Neural cell (in vitro differentiated cells): ENCODE results near the gene LRBA. TPM values are rescaled to one million over a fixed set of nuclear protein-coding genes. Genes with fewer than 3 reads are reported as not detected.

Experiments
- H2AFZ ChIP-seq: fragments of 200-600, 300-800 bp; sonication (generic), shearing (Covaris generic); 2 replicates; pipeline ENCODE4 v1.6.0; 2014; ENCODE audit warnings: low read depth, mild to moderate bottlenecking, antibody characterized with exemption, low read length, moderate library complexity
- H3F3A ChIP-seq: fragments of 200-600 bp; shearing (Covaris generic); 2 replicates; pipeline ENCODE4 v1.6.1; 2016; ENCODE audit warnings: mild to moderate bottlenecking, moderate library complexity, mixed read lengths, antibody characterized with exemption, low read length; ENCODE audit not compliant: insufficient read depth, poor library complexity, severe bottlenecking
- H3K27ac ChIP-seq: fragments of 200-600, 300-800 bp; sonication (generic), shearing (Covaris generic); 2 replicates; pipeline ENCODE4 v1.5.1; 2014; ENCODE audit warnings: mild to moderate bottlenecking, low read length, moderate library complexity
- H3K27me3 ChIP-seq: fragments of 300-800, 200-600 bp; sonication (generic), shearing (Covaris generic); 2 replicates; pipeline ENCODE4 v1.6.0; 2014; ENCODE audit warnings: mild to moderate bottlenecking, low read depth, low read length, moderate library complexity; ENCODE audit not compliant: insufficient read depth
- H3K36me3 ChIP-seq: fragments of 300-800, 200-600 bp; sonication (generic), shearing (Covaris generic); 2 replicates; pipeline ENCODE4 v1.5.1; 2014; ENCODE audit warnings: mild to moderate bottlenecking, antibody characterized with exemption, low read length, moderate library complexity; ENCODE audit not compliant: insufficient read depth
- H3K4me2 ChIP-seq: fragments of 300-800, 200-600 bp; sonication (generic), shearing (Covaris generic); 2 replicates; pipeline ENCODE4 v1.6.0; 2014; ENCODE audit warnings: mild to moderate bottlenecking, low read length
- H3K4me3 ChIP-seq: fragments of 300-800, 200-600 bp; sonication (generic), shearing (Covaris generic); 2 replicates; pipeline ENCODE4 v1.5.1; 2014; ENCODE audit warnings: mild to moderate bottlenecking, low read length, moderate library complexity
- H3K79me2 ChIP-seq: fragments of 200-600 bp; shearing (Covaris generic); replicated peaks from 2 replicates; pipeline ENCODE4 v1.6.0; 2014; ENCODE audit warnings: mild to moderate bottlenecking, low read length, moderate library complexity; ENCODE audit not compliant: insufficient read depth
- H3K9ac ChIP-seq: fragments of 300-800, 200-600 bp; sonication (generic), shearing (Covaris generic); 2 replicates; pipeline ENCODE4 v1.6.1; 2016; ENCODE audit warnings: mild to moderate bottlenecking, low read length, mixed read lengths
- H3K9me2 ChIP-seq: fragments of 200-600 bp; shearing (Covaris generic); 2 replicates; pipeline ENCODE4 v1.6.1; 2016; ENCODE audit warnings: mild to moderate bottlenecking, low read length, mixed read lengths; ENCODE audit not compliant: insufficient read depth
- H3K9me3 ChIP-seq: fragments of 200-600, 300-800 bp; sonication (generic), shearing (Covaris generic); 2 replicates; pipeline ENCODE4 v1.6.1; 2016; ENCODE audit warnings: mild to moderate bottlenecking, mixed run types, low read length, moderate library complexity, mixed read lengths
- H4K20me1 ChIP-seq: fragments of 200-600 bp; shearing (Covaris generic); 2 replicates; pipeline ENCODE4 v1.6.1; 2016; ENCODE audit warnings: mild to moderate bottlenecking, mixed run types; ENCODE audit not compliant: insufficient read depth
- CTCF ChIP-seq: fragments of 450-650 bp; IDR thresholded peaks from 2 replicates; pipeline ENCODE4 v1.5.1; 2014; ENCODE audit warnings: antibody characterized with exemption, mild to moderate bottlenecking, moderate library complexity; ENCODE audit not compliant: poor library complexity, severe bottlenecking
- EP300 ChIP-seq: fragments of 450-650 bp; conservative IDR thresholded peaks from 2 replicates; pipeline ENCODE4 v1.6.1; 2014; ENCODE audit warnings: antibody characterized with exemption, mild to moderate bottlenecking, moderate library complexity; ENCODE audit not compliant: poor library complexity, severe bottlenecking
- EZH2 ChIP-seq: fragments of 200-600, 300-800 bp; shearing (Covaris generic), sonication (generic); IDR thresholded peaks from 2 replicates; pipeline ENCODE4 v1.6.1; 2014; ENCODE audit warnings: antibody characterized with exemption, low read length, borderline replicate concordance, mild to moderate bottlenecking; ENCODE audit not compliant: insufficient read depth, poor library complexity, severe bottlenecking
- MXI1 ChIP-seq: fragments of 450-650 bp; conservative IDR thresholded peaks from 2 replicates; pipeline ENCODE4 v1.6.1; 2014; ENCODE audit warnings: antibody characterized with exemption, mild to moderate bottlenecking; ENCODE audit not compliant: poor library complexity, severe bottlenecking
- POLR2AphosphoS5 ChIP-seq: IDR thresholded peaks from 2 replicates; pipeline ENCODE4 v1.6.1; 2012
- RAD21 ChIP-seq: fragments of 450-650 bp; conservative IDR thresholded peaks from 2 replicates; pipeline ENCODE4 v1.6.1; 2014; ENCODE audit warnings: antibody characterized with exemption, mild to moderate bottlenecking, moderate library complexity
- REST ChIP-seq: IDR thresholded peaks from 2 replicates; pipeline ENCODE4 v1.6.1; 2012; ENCODE audit warnings: borderline replicate concordance
- SMC3 ChIP-seq: fragments of 450-650 bp; conservative IDR thresholded peaks from 2 replicates; pipeline ENCODE4 v1.6.1; 2014; ENCODE audit warnings: antibody characterized with exemption, mild to moderate bottlenecking, moderate library complexity; ENCODE audit not compliant: poor library complexity
- TAF1 ChIP-seq: IDR thresholded peaks from 2 replicates; pipeline ENCODE4 v1.6.1; 2012; ENCODE audit warnings: low read depth
- polyA plus RNA-seq: library from polyadenylated mRNA; depleted of rRNA; stranded (reverse); fragments of >200 nt; gene quantifications from 2 replicates; pipeline ENCODE4 v1.2.3, GENCODE V29; 2014

The LRBA gene
- polyA plus RNA-seq, 1 donor from 2014 or later: 7.1 TPM

- no peaks in the 10 kb centered on the region for H3K9me3 ChIP-seq
- no peaks in the 10 kb centered on the region for H3K79me2 ChIP-seq
- no peaks in the 10 kb centered on the region for H3K27me3 ChIP-seq
- no peaks in the 10 kb centered on the region for H3F3A ChIP-seq
- no peaks in the 10 kb centered on the region for H4K20me1 ChIP-seq
- H2AFZ ChIP-seq: no peak overlapping the region
- H3K9ac ChIP-seq: no peak overlapping the region
- TF ChIP-seq CTCF (no peak), REST (no peak), SMC3 (no peak), MXI1 (no peak), EZH2 (no peak), RAD21 (no peak), POLR2AphosphoS5 (no peak), EP300 (no peak), TAF1 (no peak)
- no peaks in the 10 kb centered on the region for H3K36me3 ChIP-seq
- H3K4me2 ChIP-seq: no peak overlapping the region
- no peak overlapping the region for H3K27ac ChIP-seq
- no peak overlapping the region for H3K4me3 ChIP-seq
- no peaks in the 10 kb centered on the region for H3K9me2 ChIP-seq
Measured at GRCh38 chr4:150988238-150988637, 26.8 kb downstream of the LRBA start.

DNA sequence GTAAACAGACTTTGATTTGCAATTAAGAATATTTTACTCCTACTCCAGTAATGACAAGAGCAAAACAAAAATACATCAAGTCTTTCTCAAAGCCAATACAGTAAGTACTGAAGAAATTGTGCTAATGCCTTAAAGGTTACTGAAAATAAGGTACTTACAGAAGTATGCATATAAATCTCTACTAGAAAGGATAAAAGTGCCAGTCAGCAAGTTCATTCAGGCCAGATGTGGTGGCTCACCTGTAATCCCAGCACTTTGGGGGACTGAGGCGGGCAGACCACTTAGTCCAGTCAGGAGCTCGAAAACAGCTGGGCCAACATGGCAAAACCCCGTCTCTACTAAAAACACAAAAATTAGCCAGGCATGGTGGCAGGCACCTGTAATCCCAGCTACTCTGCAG, 27.9 kb downstream of the LRBA start:
- H3K27ac ChIP-seq: no peak overlapping the region
- no peak overlapping the region for H3K9ac ChIP-seq
- H4K20me1 ChIP-seq: no peaks in the 10 kb centered on the region
- H3F3A ChIP-seq: no peaks in the 10 kb centered on the region
- no peaks in the 10 kb centered on the region for H3K9me3 ChIP-seq
- H3K4me3 ChIP-seq: no peak overlapping the region
- no peaks in the 10 kb centered on the region for H3K9me2 ChIP-seq
- TF ChIP-seq EZH2 (no peak), POLR2AphosphoS5 (no peak), CTCF (no peak), RAD21 (no peak), TAF1 (no peak), REST (no peak), MXI1 (no peak), SMC3 (no peak)
- H3K79me2 ChIP-seq: no peaks in the 10 kb centered on the region
- no peak overlapping the region for H3K4me2 ChIP-seq
- no peak overlapping the region for H2AFZ ChIP-seq
- no peaks in the 10 kb centered on the region for H3K27me3 ChIP-seq
- H3K36me3 ChIP-seq: no peaks in the 10 kb centered on the region
